Skin epidermis (tissue), 12 donors: ENCODE data around the gene UQCRHL.
A peak's percentile ranks its signal among the peaks of the same experiment; 100 is the strongest.
"Not testable (repeated sequence)": the region's sequence is repeated elsewhere in the genome, so short reads cannot be mapped to it uniquely, and the experiment has no call there.

Source experiments
- H3K27ac ChIP-seq, 21 experiments: fragments of 200-600 bp; sonication (generic) in 11 of 21; one replicate each; pipeline ENCODE4 v1.5.0; 2020; ENCODE audit warnings: mild to moderate bottlenecking in 3 of 21, inconsistent platforms in 2 of 21, moderate library complexity in 2 of 21
- H3K4me3 ChIP-seq, 7 experiments: fragments of 200-600 bp; sonication (generic) in 2 of 7; one replicate each; pipeline ENCODE4 v1.5.0; 2020; ENCODE audit warnings: inconsistent platforms in 2 of 7, mild to moderate bottlenecking in 2 of 7, moderate library complexity in 1 of 7

UQCRHL gene

DNA sequence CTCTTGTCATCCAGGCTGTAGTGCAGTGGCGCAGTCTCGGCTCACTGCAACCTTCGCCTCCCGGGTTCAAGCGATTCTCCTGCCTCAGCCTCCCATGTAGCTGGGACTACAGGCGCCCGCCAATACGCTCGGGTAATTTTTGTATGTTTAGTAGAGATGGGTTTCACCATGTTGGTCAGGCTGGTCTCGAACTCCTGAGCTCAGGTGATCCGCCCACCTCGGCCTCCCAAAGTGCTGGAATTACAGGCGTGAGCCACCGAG is 29.0 kb upstream of the UQCRHL start:
- H3K4me3 ChIP-seq, result peak overlapping the region; percentile 51 to 81 (median 66)
- peak overlapping the region; percentile 27 to 100 (median 99) for H3K27ac ChIP-seq

DNA sequence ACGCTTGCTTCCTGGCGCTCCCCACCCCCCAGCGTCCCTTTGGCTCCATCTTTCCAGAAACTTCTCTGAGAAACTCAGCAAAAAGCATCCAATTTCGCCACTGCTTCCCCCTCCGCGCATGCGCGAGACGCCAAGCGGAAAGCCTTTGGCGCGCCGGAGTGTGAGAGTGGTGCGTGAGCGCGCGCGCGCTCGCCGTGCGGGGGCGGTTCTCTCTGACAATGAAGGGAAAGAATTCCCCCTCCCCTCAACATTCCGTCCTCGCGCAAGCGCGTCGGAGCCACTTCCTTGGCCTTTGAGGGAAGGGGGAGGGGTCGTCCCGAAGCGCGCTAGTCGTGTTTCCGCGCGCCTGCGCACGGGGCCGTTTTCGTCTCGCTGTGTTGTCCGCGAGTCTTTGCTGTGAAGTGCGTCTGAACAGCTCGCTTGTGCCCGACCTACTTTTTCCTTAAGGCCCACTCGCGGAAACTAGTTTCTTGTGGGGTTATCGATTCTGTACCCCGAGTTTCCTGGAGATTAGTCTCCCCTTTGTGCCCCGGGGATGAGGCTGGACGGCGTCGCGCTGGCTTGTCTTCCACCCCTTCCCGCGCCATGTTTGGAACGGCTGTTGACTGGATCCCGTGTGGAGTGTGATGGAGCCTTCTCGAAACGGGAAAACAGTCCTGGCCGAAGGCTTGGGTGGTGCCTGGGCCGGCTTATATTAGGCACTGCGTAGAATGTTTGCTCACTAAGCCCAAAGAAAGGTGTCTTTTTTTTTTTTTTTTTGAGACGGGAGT is 28.5 kb upstream of the UQCRHL start:
- H3K4me3 ChIP-seq, result peak overlapping the region; percentile 51 to 81 (median 66)

GRCh38 chr1:15835205-15835740 is 27.8 kb upstream of the UQCRHL start:
- Histone ChIP-seq H3K27ac (peak overlapping the region; percentile 86 to 100 (median 99)), H3K4me3 (peak overlapping the region; percentile 51 to 81 (median 66))

More for the DNA sequence above, 28.5 kb upstream of the UQCRHL start:
- H3K27ac ChIP-seq, result peak overlapping the region; percentile 86 to 100 (median 99)

GRCh38 chr1:15834406-15835204 is 27.2 kb upstream of the UQCRHL start:
- peak overlapping the region; percentile 51 to 81 (median 66) for H3K4me3 ChIP-seq
- peak overlapping the region; percentile 86 to 100 (median 99) for H3K27ac ChIP-seq

- peak overlapping the region; percentile 51 to 81 (median 66) for H3K4me3 ChIP-seq
- H3K27ac ChIP-seq, result peak overlapping the region in 20 of 21 experiments; percentile 86 to 100 (median 99)
Measured at GRCh38 chr1:15833842-15834405, 26.5 kb upstream of the UQCRHL start.

- peak overlapping the region; percentile 51 to 81 (median 66) for H3K4me3 ChIP-seq
- H3K27ac ChIP-seq, result peak overlapping the region in 20 of 21 experiments; percentile 54 to 100 (median 98)
Measured at GRCh38 chr1:15833069-15833679, 25.7 kb upstream of the UQCRHL start.

- H3K27ac ChIP-seq, result peak overlapping the region in 7 of 21 experiments; percentile 23 to 60 (median 33)
- H3K4me3 ChIP-seq, result no peak overlapping the region
Measured at GRCh38 chr1:15830258-15830657, 22.8 kb upstream of the UQCRHL start.

- H3K27ac ChIP-seq, H3K4me3 ChIP-seq: not testable (repeated sequence)
Measured at GRCh38 chr1:15828931-15829330, 21.5 kb upstream of the UQCRHL start.

DNA sequence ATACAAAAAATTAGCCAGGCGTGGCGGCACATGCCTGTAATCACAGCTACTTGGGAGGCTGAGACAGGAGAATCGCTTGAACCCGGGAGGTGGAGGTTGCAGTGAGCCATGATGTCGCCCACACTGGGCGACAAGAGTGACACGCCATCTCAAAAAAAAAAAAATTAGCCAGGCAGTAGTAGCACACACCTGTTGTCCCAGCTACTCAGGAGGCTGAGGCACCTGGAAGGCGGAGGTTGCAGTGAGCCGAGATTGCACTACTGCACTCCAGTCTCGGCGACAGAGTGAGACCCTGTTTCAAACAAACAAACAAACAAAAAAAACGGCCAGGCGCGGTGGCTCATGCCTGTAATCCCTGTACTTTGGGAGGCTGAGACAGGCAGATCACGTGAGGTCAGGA is 20.1 kb upstream of the UQCRHL start:
- H3K27ac ChIP-seq, H3K4me3 ChIP-seq: not testable (repeated sequence)

- no peak overlapping the region for H3K27ac ChIP-seq
- no peak overlapping the region for H3K4me3 ChIP-seq
Measured at GRCh38 chr1:15826810-15827507, 19.5 kb upstream of the UQCRHL start.

GRCh38 chr1:15825800-15826199 is 18.4 kb upstream of the UQCRHL start:
- H3K27ac ChIP-seq, result peak overlapping the region in 6 of 21 experiments; percentile 10 to 57 (median 30)
- no peak overlapping the region for H3K4me3 ChIP-seq

DNA sequence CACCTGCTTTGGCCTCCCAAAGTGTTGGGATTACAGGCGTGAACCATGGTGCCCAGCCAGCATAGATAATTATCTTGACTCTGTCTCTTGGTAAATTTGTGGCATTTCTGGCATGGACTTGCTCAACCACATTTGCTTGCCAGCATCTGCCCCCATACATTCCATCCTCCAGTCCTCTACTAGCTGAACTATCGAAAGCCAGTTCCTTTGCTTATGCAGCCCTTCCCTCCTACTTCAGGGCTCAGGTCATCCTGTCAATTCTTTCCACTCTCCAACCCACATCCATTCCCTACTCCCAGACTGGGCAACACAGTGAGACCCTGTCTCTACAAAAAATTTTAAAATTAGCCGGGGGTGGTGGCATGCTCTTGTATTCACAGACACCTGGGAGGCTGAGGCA is 13.0 kb upstream of the UQCRHL start:
- no peak overlapping the region for H3K4me3 ChIP-seq
- no peak overlapping the region for H3K27ac ChIP-seq

- H3K4me3 ChIP-seq, result no peak overlapping the region
Measured at GRCh38 chr1:15816674-15817073, 9.2 kb upstream of the UQCRHL start.

DNA sequence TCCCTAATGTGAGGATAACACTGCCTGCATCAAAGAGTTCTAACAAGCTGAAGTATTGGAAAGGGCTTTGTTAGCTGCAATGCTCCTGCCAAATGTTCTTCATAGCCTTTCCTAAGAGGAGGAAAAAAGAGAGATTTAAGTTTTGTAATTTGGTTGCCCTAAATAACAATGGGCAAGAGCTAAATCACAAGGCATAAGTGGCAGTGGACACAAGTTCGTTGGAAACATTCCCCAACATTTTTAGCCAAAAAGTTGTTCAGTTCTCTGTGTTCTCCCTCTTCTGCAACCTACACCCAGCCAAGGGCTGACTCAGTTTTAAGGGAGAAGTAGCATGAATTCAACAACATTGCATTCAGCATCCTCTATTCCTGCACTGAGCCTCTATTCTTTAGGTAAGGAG is 2.6 kb upstream of the UQCRHL start:
- H3K4me3 ChIP-seq, result no peak overlapping the region
- H3K27ac ChIP-seq, result peak overlapping the region in 1 of 21 experiments; percentile 12

More at GRCh38 chr1:15816674-15817073, 9.2 kb upstream of the UQCRHL start:
- peak overlapping the region in 4 of 21 experiments; percentile 3 to 58 (median 49) for H3K27ac ChIP-seq

DNA sequence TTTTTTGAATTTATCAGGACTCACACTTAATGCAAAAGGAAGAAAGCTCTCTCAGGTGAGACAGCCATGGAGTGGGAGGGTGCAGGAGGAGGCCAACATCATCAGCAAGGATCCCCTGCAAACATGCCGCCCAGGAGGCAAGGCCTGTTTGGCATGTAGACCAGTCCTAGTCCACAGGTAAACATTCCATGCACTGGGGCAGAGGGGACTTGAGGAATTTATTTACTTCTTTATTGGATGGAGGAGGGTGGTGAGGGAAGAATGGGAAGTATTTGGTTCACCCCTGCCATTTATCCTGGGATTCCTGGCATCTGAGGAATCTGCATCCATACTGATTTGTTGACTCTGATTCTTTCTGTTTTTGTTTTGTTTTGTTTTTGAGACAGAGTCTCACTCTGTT is 1.5 kb upstream of the UQCRHL start:
- Histone ChIP-seq H3K27ac (no peak overlapping the region), H3K4me3 (no peak overlapping the region)

DNA sequence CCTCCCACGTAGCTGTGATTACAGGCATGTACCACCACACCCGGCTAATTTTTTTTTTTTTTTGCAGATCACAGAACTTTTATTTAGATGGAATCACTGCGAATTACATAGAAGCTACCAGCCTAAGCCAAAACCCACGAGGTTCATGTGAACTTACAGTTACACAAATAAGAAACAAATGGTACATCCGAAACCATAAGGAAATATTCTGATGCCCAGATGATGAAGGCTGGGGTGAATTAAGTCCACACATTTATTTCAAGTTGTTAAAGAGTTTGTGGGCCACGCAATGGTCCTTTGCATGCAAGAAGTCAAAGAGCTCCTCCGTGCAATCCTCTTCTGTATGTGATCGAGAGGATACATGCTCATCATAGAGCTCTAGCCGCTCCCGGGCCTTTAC is 328 bp downstream of the UQCRHL start:
- Histone ChIP-seq H3K27ac (no peak overlapping the region), H3K4me3 (no peak overlapping the region)

DNA sequence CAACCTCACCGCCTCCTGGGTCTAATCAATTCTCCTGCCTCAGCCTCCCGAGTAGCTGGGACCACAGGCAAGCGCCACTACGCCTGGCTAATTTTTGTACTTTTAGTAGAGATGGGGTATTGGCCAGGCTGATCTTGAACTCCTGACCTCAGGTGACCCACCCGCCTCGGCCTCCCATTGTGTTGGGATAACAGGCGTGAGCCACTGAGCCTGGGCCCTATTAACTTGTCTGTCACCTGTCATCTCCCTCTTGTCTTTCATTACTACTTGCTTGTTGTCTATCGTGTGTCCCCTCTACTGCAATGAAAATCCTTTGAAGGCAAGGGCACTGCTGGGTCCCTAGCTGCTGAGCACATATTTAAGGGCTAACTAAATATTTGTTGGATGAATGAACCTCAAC is 3.4 kb downstream of the UQCRHL start:
- H3K4me3 ChIP-seq, result no peak overlapping the region

DNA sequence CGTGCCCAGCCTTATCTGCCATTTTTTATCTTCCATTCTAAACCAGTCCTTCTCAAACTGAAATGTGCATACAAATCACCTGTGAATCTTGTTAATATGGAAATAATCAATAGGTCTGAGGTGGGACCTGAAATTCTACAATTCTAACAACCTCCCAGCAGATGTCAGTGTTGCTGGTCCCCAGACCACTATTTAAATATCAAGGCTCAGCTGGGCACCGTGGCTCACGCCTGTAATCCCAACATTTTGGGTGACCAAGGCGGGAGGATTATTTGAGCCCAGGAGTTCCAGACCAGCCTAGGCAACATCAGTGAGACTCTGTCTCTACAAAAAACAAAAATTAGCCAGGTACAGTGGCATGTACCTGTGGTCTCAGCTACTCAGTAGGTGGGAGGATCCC is 4.1 kb downstream of the UQCRHL start:
- no peak overlapping the region for H3K4me3 ChIP-seq
- H3K27ac ChIP-seq, result no peak overlapping the region

More for the DNA sequence above, 3.4 kb downstream of the UQCRHL start:
- no peak overlapping the region for H3K27ac ChIP-seq

GRCh38 chr1:15802234-15802965 is 5.0 kb downstream of the UQCRHL start:
- H3K4me3 ChIP-seq, result no peak overlapping the region
- no peak overlapping the region for H3K27ac ChIP-seq
